Inferior parietal cortex (tissue), 1 donor: ENCODE measurements around the gene CFAP299.

Source experiments
- DNase-seq: peaks from one replicate; pipeline ENCODE4 v3.0.0-alpha.2; 2016; ENCODE audit errors: extremely low spot score

The CFAP299 gene

GRCh38 chr4:80447493-80447892, 112.0 kb downstream of the CFAP299 start:
- no peak for DNase-seq

- DNase-seq: no peak
Measured at GRCh38 chr4:80448056-80448455, 112.5 kb downstream of the CFAP299 start.

DNA sequence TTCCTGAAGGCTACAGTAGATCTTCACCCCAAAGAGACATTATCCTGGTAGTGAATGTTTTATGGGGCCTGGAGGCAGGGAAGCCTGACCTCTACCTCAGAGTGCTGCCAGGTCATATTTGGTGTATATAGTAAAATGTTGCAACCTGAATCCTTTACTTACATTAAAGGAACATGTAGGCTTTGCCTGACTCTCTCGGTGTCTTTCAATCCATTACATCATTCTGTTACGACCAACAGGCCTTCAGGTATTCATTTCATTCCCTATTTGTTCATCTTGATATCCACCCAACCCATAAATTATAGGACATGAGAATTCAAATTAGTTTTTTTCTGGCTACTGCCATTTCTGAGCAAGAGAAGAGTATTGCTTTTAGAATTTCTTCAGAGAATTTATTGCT, 116.5 kb downstream of the CFAP299 start:
- DNase-seq: no peak

DNA sequence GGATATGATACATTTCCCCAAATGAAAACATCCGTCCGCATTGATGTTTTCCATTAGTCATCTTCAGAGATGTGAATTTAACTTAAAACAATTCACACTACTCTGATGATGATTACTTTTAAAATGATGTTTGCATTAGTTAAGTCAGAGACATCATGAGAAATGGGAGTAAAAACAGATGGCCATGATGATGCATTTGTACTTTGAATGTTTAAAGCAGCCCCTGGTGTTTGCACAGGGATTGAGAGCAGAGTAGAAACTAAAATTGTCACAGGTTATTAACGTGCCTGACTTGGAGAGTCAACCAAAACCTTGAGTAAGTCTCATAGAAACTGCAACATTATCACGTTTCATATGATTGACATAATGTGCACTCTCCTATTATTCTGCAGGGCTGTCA, 117.2 kb downstream of the CFAP299 start:
- no peak for DNase-seq

DNA sequence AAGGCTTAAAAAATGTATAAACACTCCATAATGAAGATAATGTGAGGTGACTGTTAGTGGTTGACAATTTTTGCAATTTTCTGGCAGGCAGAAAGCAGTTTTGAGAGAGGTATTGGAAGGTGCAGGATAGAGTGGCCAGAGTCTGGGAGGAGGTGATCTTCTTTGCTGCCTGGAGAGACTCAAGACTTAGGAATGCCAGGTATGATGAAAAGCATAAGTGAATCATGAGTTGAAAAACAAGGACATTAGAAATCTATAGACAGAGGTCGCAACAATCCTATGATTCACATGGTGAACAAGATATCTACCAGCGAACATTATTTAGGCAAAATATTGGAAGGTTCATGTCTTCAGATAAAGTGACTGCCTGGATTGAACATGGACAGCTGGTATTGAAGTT, 118.5 kb downstream of the CFAP299 start:
- DNase-seq: no peak

DNA sequence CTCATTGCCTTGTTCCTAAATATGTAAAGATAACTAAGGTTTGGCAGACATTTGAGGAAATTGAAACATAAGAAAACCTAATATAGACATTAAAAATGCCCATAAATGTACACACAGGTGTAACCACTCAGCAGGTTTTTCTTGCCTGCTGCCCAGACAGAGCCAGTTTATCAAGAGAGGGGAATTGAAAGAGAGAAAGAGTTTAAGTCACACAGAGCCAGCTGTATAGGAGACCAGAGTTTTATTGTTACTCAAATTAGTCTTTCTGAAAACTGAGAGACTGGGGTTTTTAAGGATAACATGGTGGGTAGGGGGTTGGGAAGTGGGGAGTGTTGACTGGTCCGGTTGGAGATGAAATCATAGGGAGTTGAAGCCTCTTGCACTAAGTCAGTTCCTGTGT, 119.0 kb downstream of the CFAP299 start:
- no peak for DNase-seq

DNA sequence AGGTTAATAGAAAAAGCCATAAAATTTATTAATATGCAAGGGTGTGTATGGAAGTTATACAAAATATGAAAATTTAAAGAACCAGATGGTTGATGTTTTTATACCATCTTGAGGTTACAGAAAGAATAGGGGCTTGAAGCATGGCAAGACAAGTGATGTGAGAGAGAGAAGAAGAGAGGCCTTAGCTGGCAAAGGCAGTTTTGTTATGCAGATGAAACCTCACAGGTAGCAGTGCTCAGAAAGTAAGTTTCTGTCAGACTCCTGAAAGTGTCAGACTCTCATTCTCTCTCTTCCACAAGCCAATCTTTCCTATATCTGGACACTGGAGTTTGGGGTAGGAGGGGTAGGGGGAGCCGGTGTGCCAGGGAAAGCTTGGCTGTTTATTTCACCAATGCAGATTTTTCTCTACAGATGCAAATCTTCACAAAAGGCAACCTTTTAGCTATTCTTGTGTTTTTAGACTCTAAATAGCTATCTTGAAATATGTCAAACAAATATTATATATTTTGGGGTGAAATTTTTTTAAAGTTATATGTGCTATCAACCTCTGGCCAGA, 124.5 kb downstream of the CFAP299 start:
- DNase-seq: no peak

DNA sequence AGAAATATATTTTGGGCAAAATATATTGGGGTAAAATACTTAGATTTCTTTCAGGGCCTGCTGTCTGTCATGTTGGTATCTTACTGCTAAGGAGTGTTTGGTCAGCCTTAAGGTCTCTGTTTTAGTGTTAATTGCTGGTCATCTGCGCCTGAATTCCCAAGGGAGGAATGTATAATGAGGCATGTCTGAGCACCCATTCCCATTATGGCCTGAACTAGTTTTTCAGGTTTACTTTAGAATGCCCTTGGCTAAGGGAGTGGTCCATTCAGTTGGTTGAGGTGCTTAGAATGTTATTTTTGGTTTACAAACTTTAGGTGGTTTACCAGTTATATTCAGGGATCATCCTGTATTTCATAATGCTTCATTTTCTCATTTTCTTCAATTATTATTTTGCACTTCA, 125.9 kb downstream of the CFAP299 start:
- DNase-seq: no peak

- no peak for DNase-seq
Measured at GRCh38 chr4:80462621-80463091, 127.1 kb downstream of the CFAP299 start.

- DNase-seq: no peak
Measured at GRCh38 chr4:80463509-80463908, 128.0 kb downstream of the CFAP299 start.

GRCh38 chr4:80465238-80465637, 129.7 kb downstream of the CFAP299 start:
- DNase-seq: no peak

DNA sequence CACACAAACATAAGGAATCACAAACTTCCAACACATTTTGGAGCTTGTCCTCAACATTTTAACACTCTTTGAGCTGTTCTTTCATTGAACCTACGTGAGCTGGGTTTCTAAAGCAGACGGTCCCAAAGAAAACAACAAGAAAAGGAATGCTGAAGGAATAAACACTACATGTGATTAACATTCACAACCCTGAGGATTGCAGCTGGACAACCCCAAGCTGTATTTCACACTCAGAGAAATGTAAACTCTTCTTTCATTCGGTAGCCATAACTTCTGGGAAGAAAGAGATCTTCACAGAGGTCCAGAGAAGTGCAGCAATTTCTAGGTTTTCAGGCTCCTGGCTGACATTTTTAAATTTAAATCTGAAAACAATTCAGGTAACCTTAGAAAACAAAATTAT, 130.2 kb downstream of the CFAP299 start:
- no peak for DNase-seq

- DNase-seq: no peak
Measured at GRCh38 chr4:80466618-80467017, 131.1 kb downstream of the CFAP299 start.

DNA sequence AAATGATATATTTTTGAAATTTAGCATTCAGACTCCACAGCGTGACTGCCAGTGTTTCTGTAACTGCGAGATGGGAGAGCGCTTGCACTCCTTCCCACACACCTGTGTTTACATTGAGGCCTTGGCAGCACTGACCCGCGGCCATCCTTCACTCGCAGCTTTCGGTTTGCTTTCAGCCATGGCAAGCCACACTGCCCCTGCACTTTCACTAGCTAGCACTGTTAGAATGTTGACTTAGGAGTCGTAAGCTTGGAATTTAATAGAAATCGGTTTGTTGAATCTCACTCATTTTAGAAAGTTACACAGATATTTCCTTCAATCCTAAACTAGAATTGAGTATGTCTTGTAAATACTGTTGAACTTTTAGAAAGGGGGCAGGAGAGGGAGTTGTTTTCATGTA, 136.2 kb downstream of the CFAP299 start:
- no peak for DNase-seq

GRCh38 chr4:80475236-80475635, 139.7 kb downstream of the CFAP299 start:
- no peak for DNase-seq

- DNase-seq: no peak
Measured at GRCh38 chr4:80475798-80476197, 140.3 kb downstream of the CFAP299 start.

- DNase-seq: no peak
Measured at GRCh38 chr4:80484712-80485111, 149.2 kb downstream of the CFAP299 start.

DNA sequence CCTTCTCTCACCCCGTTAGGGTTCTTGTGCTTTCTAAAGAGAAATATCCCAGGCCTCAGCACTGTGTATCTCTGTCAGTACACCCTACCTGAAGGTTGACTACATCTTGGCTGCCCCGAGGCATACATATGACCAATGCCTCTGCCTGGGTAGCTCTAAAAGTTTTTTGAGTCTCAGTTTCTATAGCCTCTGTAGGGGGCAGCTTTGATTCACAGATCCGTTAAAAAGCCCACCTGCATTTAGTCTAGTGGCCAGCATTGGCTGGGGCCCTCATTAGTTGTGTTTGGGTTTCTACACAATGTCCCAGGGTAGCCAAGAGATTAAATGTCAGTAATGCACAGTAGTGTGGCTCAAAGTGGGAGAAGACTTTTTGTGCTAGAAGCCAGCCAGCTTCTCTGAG, 151.1 kb downstream of the CFAP299 start:
- DNase-seq: no peak

- DNase-seq: no peak
Measured at GRCh38 chr4:80489798-80490197, 154.3 kb downstream of the CFAP299 start.

DNA sequence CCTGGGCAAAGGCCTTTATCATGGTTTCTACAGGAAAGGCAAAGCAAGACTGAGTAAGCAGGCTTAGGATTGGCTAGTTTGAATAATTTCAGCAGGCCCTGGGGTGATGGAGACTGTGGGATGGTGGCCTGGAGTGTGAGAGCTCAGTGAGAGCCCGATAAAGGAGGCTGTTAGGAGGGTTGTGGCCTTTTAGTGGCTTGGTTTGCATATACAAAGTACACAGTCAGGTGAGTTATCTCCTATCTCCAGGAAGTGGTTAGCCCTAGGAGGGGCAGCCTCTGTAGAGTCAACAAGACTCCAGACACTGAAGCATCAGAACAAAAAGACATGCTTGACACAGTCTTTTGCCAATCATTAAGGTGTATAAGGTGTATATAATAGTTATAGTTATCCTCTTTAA, 157.2 kb downstream of the CFAP299 start:
- no peak for DNase-seq

DNA sequence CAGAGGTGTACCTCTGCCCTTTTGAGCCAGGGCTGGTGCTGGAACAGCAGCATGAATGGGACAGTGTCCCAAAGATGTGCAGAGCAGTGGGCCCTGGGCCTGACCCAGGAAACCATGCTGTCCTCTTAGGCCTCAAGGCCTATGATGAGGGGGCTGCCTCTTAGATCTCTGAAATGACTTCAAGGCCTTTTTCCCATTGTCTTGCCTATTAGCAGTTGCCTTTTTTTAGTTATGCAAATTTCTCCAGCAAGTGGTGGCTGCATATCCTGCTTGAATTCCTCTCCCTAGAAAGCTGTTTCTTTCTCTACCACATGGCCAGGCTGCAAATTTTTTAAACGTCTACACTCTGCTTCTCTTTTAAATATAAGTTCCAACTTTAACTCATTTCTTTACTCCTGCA, 160.3 kb downstream of the CFAP299 start:
- DNase-seq: no peak

DNA sequence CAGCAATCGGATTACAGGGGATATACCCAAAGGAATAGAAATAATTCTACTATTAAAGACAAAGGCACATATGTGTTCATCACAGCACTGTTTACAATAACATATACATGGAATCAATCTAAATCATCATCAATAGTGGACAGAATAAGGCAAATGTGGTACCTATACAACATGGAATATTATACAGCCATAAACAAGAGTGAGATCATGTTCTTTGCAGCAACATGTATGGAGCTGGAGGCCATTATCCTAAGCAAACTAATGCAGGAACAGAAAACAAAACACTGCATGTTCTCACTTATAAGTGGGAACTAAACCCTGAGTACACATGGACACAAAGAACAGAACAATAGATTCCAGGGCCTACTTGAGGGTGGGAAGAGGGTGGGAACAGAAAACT, 163.2 kb downstream of the CFAP299 start:
- no peak for DNase-seq

DNA sequence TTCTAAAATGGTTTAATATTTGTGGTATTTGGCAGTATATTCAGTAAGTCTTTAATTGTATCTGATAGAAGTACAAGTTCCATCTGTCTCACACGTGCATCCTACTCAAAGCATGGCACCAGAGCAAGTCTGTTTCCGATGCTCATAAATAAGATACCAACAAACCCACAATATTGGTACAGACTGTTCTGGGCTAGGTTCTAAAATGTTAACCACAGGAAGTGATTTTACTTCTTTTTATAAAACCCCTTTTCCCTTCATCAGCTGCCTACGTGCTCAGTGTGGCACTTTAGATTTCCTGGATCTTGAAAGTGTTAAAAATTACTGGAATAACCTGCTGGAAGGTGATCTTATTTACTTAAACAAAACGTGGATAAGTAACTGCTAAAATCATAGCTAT, 165.1 kb downstream of the CFAP299 start:
- DNase-seq: no peak

GRCh38 chr4:80507077-80507476, 171.5 kb downstream of the CFAP299 start:
- no peak for DNase-seq
